ENCODE results near the gene MRPL52.

The MRPL52 gene

GRCh38 chr14:22875003-22875747 lies 45.5 kb downstream of the MRPL52 start:
- TF ChIP-seq REST (IDR thresholded peaks at IDR 0.05; ENCODE audit: low read depth) (0 out of 2 replicates have a peak, but pooled peaks have one; percentile 15), FOXM1 (IDR thresholded peaks at IDR 0.05; ENCODE audit: borderline replicate concordance, low read depth) (no peak), EGR1 (IDR thresholded peaks at IDR 0.05) (no peak), CEBPB (IDR thresholded peaks at IDR 0.05) (no peak), MAX (IDR thresholded peaks at IDR 0.05) (no peak), USF1 (IDR thresholded peaks at IDR 0.05) (no peak)

- no peak for TF ChIP-seq EP300 (IDR thresholded peaks at IDR 0.05; ENCODE audit: borderline replicate concordance)
- no peak for TF ChIP-seq TEAD4 (IDR thresholded peaks at IDR 0.05)
- TF ChIP-seq NFIC (IDR thresholded peaks at IDR 0.05): no peak
- no peak for TF ChIP-seq TCF12 (IDR thresholded peaks at IDR 0.05; ENCODE audit: low read depth)
- no peak for TF ChIP-seq CREB1 (IDR thresholded peaks at IDR 0.05; ENCODE audit: low read depth)
- no peak for TF ChIP-seq CEBPB (IDR thresholded peaks at IDR 0.05)
Measured at GRCh38 chr14:22875748-22876319, 46.1 kb downstream of the MRPL52 start.

- TF ChIP-seq REST (IDR thresholded peaks at IDR 0.05; ENCODE audit: low read depth): no peak
- no peak for TF ChIP-seq EP300 (IDR thresholded peaks at IDR 0.05; ENCODE audit: borderline replicate concordance)
- no peak for TF ChIP-seq EGR1 (IDR thresholded peaks at IDR 0.05)
- TF ChIP-seq USF1 (IDR thresholded peaks at IDR 0.05): no peak
- no peak for TF ChIP-seq MAX (IDR thresholded peaks at IDR 0.05)
- TF ChIP-seq RAD21 (IDR thresholded peaks at IDR 0.05; ENCODE audit: low read depth): no peak
- TF ChIP-seq TAF1 (IDR thresholded peaks at IDR 0.05; ENCODE audit: low read depth): no peak
- TF ChIP-seq TCF12 (IDR thresholded peaks at IDR 0.05; ENCODE audit: low read depth): no peak
- no peak for TF ChIP-seq YY1 (IDR thresholded peaks at IDR 0.05; ENCODE audit: low read depth)
- no peak for TF ChIP-seq TEAD4 (IDR thresholded peaks at IDR 0.05)
Measured at GRCh38 chr14:22877000-22877501, 47.4 kb downstream of the MRPL52 start.

DNA sequence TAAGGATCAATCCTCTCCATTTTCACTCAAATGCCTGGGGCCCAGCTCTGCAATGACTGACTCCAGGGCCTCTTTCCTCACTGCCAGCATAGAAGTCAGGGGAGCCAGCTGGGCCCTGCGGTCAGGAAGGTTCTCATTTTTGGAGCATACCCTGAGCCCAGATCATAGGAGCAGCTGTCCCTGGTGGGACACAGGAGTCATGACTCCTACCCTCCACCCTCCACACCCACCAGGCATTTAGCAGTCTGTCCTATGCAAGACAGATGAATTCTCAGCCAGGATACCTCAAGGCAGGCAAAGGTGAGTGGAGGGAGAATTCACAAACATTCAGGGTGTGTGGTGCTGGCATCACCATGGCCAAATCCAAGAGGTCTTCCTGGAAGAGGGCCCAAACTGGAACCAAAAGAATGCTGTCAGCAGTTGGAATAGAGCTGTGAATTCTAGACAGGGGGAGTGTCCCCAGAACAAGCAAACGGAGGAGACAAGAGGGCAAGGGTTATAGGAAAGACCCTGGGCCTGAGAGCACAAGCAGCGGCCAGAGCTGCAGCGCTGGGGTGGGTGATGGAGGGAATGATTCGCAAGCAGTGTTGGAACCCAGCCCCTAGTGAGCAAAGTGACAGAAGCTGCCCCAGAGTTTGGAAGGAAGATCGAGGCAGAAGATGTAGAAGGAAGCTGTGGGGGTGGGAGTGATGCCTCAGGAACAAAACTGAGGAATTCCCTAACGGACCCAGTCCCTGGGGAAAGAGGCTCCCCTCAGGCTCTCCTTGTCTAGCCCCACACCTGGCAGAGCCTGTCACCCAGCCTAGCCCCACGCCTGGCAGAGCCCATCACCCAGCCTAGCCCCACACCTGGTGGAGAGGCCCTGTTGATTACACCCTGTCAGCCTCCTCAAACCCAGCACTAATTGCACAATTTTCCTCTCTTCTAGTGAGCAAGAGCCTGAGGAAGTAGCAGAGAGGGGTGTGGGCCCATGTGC lies 48.9 kb downstream of the MRPL52 start:
- TF ChIP-seq TAF1 (IDR thresholded peaks at IDR 0.05; ENCODE audit: low read depth): no peak
- no peak for TF ChIP-seq RAD21 (IDR thresholded peaks at IDR 0.05; ENCODE audit: low read depth)
- no peak for TF ChIP-seq MAX (IDR thresholded peaks at IDR 0.05)
- no peak for TF ChIP-seq NFIC (IDR thresholded peaks at IDR 0.05)
- no peak for TF ChIP-seq TCF12 (IDR thresholded peaks at IDR 0.05; ENCODE audit: low read depth)
- no peak for TF ChIP-seq REST (IDR thresholded peaks at IDR 0.05; ENCODE audit: low read depth)
- TF ChIP-seq CEBPB (IDR thresholded peaks at IDR 0.05): no peak
- no peak for TF ChIP-seq ZBTB7A (IDR thresholded peaks at IDR 0.05; ENCODE audit: low read depth)
- TF ChIP-seq EP300 (IDR thresholded peaks at IDR 0.05; ENCODE audit: borderline replicate concordance): no peak
- no peak for TF ChIP-seq TEAD4 (IDR thresholded peaks at IDR 0.05)
- no peak for TF ChIP-seq USF1 (IDR thresholded peaks at IDR 0.05)
- TF ChIP-seq FOXM1 (IDR thresholded peaks at IDR 0.05; ENCODE audit: borderline replicate concordance, low read depth): no peak
- no peak for TF ChIP-seq EGR1 (IDR thresholded peaks at IDR 0.05)
- TF ChIP-seq YY1 (IDR thresholded peaks at IDR 0.05; ENCODE audit: low read depth): no peak
- TF ChIP-seq CREB1 (IDR thresholded peaks at IDR 0.05; ENCODE audit: low read depth): no peak
